UCSD-AML1 (cell line): ENCODE results near the gene ELL.

Experiments
- DNase-seq: peaks from one replicate; lab custom pipeline; 2025; ENCODE audit not compliant: unreplicated experiment; lab: John Stamatoyannopoulos, UW

The ELL gene

DNA sequence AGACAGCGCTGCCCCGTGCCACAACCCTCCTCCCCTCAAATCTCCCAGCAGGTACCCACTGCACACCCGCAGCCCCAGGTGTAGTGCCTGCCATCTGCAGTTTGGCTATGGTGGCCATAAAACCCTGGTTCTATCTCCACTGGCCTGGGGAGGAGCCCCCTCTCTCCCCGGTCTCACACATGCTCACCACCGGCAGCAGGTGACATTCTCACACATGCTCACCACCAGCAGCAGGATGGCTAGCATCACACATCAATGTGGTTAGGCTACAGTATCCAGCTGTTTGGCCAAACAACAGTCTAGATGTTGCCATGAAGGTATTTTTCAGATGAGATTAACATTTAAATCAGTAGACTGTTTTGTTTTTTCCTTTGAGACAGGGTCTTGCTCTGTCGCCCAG, 31.1 kb downstream of the ELL start:
- no peak for DNase-seq

DNA sequence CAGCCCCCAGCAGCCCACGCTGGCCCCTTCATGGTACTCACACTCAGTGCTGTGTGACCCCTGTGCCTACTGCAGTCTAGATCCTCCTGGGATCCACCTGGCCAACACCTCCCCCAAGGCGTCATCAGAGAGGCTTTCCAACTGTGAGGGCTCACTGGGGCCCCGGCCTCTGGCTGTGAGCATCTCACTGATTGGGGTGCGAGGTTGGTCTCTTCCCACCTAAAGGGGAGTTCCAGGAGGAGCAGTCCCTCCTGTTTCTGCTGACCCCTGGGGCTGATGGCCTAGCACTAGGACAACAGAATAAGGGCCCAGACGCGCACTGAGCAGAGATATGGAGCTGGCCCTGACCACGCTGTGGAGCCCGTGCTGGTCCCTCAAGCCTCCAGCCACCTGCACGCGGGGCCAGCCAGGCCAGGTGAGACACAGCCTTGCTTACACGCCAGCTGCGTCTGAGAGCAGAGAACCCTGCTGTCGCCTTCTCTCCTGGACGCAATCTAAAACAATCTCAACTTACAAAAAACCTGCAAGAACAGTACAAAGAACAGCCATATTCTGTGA, 32.2 kb downstream of the ELL start:
- DNase-seq, result no peak

DNA sequence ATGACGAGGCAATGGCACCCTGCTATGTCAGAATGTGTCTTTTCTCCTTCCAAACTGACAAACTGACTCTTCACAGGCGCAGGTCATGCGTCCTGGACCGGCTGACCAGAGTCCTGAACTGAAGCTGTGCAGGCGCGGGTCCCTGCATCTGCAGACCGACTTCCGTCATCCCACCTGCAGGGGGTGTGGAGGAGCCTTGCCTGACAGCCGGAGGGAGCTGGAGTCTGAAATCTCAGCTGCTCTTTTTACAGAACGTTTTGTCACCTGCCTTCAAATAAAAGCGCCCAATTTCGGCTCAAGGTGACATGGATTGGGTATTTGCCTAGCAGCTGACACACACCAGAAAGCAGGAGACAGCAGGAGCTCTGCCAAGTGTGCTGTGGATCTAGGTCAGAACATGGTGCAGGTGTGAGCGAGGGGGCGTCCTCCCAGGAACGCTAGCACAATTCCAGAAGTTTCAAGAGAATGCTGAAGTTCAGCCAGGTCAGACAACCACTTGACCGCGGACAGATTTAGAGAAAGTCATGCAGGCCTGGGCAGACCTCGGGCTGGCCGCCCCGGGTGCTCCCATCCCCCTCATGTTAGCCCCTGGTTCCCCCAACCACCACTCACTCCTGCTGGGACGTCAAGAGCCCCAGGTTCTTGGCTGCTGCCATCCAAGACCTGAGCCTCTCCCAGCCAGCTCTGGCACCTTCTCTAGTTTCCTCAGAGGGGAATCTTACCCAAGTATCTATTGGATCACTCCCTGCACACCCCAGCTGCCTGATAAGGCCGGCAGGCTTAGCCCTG, 32.8 kb downstream of the ELL start:
- DNase-seq, result no peak

DNA sequence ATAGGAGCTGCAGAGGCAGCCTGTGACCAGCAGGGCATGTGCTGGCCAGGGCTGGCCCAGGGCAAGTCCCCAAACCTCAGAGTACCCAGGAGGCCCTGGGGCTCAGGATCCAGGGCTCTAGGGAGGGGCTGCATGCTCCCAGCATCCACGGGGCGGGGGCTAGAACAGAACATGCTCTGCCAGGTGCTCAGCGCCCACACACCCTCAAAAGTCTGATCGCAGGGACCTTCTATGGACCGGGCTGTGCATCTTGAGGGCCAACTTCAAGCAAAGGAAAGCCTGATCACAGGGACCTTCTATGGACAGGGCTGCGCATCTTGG, 33.5 kb downstream of the ELL start:
- peak; percentile 18 for DNase-seq

DNA sequence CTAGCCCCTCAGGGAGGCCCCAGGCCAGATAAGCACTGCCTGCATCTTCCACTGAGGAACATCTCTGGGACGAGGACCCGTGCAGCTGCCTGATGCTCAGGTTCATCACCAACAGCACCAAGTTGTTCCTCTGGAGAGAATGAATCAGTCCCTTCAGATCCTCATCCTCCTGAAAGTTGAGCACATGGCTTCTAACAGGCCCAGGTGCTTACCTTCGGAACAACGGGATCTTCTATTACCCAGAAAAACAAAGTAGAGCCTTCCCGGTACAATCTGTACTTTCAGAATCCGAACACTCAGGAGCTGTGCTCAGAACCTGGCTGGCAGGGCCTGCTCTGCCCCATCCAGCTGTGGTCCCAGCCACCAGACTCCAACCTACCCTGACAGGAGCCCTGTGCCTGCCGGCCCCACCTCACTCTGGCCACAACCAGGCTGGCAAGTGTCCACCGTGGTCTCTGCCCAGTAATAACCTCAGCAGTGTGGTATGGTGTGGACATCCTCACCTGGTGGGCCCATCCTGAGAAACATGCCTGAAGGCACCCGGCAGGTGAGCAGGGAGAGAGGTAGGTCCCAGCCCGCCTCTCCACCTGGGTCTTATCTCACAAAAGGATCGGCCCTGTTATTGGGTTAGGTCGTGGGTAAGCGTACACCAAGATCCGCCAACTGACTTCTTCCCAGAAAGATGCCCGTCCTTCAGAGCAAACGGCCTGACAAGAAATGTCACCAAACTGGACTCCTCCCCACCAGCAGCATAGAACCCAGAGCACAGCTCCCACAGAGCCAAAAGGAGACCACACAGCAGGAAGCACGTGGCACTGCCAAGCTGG, 34.1 kb downstream of the ELL start:
- no peak for DNase-seq

DNA sequence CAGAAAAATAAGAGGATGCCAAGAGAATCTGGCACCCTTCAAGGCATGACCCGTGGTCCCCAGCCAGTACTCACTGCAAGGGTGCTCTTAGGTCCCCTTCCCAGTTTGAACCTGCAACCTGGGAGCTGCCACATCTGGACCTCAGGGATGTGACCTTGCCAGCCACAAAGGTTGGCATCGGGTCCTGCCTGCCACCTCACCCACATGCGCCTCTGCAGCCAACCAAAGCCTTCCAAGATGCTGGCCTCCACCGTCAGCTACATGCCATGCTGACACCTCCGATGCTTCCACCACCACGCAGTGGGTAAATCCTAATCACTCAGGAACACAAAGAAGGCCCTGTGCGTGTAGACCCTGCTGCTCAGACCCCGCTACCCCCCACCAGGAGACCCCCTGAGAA, 35.1 kb downstream of the ELL start:
- no peak for DNase-seq

DNA sequence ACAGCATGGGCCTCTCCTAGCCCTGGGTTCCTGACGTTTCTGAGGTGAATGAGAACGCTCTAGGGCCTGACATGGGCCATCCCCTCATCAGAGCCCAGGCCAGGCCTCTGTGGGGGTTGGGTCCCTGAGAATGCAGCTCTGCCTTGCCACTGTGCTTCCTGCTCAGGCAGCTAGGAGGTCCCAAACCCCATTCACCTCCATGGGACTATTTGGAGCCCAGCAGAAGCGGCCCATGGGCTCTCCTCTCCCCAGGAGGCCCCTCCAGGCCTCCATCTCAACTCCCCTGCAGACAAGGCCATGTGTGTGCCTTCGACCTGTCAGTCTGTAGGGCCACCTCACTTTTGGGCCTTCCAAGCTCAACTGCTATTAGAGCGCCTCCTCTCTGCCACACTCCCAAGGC, 36.9 kb downstream of the ELL start:
- DNase-seq, result no peak

DNA sequence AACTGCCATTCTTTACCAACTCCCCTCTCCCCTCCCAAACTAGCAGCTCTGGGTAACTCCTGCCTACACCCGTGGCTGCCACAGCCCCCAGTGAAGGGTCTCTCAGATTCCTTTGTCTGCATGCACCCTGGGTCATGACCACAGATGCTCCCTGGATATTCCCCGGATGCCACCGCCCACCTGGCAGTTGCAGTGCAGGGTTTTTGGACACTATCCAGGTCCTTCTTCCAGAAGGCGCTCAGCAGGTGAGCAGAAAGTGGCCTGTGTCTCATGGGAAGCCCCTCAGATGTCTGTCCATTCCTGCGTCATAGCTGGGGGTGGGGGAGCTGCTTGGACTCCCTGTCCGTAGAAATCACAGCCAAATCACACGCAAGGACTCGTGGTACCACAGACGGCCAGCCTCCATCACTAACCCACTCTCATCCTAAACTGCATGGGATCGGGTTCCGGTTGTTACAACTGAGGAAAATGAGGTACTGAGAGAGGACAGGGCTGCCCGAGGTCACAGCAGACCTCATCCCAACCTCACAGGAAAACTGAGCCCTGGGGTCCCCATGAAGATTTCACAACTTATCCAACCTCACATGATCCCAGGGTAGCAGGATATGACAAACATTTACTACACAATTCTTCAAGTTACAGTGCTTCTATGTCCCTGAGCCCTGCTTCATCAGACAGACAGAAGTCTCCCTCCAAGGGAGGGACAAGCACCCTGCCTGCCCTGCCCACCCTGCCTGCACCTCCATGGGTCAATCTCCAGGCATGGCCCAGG, 38.6 kb downstream of the ELL start:
- no peak for DNase-seq

DNA sequence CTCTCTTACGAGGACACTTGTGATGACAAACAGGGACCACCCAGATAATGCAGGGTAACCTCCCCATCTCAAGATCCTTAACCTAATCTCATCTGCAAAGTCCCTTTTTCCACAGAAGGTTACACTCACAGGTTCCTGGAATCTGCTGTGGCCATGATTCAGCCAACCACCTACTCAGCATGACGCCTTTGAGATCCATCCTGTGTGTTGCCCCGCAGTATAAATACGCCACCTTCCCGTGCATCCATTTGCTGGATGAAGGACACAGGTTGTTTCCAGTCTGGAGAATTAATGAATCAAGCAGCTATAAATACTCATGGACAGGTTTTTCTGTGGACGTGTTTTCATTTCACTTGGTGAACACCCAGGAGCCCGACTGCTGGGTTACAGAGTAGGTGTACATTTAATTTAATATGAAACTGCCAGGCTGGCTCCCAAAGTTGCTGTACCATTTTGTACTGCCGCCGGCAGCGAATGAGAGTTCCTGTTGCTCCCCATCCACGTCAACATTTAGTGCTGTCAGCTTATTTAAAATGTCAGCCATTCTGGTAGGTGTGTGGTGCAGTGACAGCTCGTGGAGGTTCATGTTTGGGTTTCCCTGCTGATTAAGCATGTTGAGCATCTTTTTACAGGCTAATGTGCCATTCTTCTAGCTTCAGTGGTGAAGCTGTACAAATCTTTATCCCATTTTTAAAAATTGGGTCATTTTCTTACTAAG, 40.2 kb downstream of the ELL start:
- DNase-seq, result no peak

DNA sequence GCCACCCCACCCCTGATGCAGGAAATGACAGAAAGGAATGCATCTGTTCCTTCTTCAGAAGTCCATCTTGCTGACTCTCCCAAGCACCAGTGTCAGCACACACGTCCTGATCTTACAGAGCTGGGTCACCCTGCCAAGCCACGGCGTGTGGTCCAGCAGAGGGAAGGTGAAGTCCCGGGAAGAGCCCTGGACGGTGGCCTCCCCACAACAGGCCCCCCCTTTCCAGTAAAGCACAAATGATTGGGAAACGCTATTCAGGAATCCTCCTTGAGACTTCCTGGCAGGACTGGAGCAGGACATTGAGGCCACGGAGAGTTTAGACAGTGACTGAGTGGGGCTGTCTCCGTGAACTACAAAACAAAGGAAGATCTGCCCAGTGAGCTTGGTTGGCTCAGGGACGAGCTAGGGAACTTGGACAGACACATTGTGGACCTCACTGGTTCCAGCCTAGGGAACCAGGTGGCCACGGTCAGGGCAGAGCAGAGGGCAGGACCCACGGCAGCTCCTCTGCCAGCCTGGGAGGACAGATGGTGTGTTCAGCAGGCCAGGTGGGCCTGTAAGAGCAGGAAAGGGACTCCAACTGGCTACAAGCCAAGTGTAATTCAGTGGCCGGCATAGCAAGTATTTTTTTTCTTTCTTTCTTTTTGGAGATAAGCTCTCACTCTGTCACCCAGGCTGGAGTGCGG, 41.7 kb downstream of the ELL start:
- no peak for DNase-seq

DNA sequence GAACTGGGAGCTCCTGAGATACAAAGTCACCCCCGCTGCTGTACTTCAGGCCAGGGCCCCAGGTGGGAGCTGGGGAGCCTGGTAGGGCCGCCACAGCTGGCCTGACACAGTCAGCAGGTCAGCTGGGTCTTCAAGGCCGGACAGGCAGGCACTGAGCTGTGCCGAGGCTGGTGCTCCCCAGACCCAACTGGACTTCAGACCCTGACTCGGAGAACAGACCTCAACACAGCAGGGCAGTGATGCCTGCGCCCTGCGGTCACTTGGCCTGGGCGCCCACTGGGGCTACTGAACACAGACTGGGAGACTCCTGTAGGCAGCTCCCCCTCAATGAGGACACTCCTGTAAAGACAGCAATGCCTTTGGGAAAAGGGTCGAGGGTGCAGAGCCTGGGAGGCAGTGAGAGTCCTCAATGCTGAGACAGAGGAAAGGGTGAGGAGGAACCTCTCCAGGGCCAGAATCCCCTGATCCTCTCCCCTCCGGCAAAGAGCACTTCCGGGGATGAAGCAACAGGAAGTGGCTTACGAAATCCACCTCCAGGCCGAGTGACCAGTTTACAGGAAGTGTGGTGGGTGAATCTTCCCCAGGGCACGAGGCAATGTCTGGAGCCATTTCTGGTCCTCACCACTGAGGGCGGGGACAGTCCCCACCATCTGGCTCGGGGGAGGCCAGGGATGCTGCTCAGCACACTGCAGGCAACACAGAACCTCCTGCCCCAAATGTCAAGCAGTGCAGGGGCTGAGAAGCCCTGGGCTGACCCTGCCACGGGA, 43.1 kb downstream of the ELL start:
- DNase-seq, result peak; percentile 71

DNA sequence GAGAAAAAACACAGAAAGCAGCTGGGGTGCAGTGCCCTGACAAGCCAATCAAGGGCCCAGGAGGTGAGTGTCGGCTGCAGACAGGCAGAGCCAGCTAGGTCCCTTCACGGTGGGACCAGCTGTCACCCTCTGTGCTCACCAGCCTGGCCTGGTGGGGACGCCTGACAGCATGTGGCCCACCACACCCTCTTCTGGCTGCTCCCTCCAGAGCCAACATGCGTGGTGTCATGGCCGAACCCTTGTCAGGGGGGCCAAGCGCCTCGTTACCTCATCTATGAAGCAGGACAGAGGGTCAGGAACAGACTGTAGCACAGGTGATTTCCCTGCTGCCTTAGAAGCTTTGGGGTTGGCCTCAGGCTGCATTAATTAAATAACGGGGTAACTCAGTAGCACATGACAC, 43.9 kb downstream of the ELL start:
- DNase-seq, result no peak

DNA sequence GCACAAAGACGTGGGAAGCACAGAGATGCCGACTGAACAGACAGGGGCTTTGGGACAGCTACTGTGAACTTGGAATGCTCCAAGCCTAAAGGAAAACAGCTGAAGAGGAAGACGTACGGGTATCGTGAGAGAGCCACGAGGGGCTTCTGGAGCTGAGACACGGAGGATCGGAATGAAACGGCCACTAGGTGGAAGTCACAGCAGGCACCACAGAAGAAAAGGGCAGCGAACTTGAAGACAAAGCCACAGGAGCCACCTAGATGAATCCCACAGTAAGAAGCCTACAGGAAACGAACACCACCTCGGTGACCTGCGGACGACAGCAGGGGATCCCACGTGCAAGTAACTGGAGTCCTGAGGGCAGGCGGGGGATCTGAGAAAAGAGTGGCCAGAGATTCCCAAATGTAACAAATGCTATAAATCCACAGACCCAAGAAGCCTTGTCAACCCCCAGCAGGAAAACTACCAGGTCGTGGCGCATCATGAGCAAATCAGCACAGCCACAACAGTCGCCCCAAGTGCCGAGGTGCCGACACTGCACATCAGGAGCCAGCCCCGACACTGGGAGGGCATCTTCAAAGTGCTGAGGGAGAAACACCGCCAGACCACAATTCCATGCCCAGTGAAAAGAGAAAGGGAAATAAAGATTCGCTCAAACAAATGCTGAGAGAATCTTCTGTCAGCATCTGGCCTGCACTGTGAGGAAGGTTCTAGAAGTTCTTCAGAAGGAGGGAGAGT, 44.7 kb downstream of the ELL start:
- DNase-seq, result no peak

DNA sequence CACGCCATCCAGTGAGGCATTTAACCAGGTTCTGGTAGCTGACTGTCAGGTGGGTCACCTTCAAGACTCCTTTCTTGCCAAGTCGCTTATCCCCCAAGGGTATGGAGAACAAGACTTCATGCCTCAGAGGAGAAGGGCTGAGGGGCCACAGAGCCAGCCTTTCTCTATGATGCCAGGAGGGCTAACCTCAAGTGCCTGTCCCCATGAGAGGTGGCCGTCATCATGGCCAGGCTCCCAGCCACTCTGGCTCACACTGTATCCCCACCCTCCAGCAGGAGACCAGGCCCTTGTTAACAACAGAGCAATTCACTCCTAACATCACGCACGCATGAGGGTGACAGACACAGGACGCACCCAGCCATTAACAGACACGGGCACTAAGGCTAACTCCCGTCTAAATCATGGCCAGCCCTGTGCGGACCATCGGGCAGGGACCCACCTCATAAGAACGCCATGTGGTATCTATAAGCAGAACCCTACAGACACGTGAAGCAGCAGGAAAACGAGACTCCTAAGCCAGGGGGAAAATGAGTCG, 45.3 kb downstream of the ELL start:
- no peak for DNase-seq

DNA sequence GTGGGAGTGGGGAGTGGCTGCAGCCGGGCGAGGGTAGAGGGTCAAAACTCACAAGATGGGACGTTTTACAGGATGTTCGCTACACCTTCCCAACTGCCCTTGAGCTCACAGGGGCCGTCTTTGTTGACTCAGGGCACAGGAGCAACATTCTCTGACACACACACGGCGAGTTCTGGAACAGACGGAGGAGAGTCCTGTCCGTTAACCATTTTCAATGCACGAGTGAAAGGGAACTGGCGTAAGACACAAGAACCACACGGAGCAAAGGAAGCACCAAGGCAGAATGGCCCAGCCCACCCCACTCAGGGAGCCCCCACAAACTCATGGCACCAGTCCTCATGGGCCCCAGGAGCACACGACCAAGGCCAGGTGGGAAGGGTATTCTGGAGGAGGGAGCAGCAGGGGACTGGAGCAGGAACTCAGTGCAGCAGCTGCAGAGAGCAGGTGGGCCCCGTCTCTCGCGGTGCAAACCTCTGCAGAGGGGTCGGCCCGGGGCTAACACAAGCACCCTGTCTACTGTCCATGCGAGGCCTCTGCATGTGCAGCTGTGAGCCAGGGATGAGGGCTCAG, 46.0 kb downstream of the ELL start:
- DNase-seq, result no peak

DNA sequence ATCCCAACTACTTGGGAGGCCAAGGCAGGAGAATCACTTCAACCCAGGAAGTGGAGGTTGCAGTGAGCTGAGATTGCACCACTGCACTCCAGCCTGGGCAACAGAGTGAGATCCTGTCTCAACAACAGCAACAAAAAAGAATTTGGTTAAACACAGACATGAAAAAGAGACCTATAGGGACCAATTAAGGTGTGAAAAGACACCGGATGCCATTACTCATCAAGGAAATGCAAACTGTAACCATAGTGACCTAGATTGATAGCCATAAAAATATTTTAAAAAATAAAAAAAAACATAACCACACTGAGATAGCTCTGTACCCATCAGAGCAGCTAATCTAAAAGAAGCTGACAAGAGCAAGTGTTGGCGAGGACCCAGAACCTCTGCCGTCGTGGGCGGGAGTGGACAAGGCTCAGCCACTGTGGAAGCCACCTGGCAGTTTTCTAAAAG, 46.8 kb downstream of the ELL start:
- DNase-seq, result no peak

DNA sequence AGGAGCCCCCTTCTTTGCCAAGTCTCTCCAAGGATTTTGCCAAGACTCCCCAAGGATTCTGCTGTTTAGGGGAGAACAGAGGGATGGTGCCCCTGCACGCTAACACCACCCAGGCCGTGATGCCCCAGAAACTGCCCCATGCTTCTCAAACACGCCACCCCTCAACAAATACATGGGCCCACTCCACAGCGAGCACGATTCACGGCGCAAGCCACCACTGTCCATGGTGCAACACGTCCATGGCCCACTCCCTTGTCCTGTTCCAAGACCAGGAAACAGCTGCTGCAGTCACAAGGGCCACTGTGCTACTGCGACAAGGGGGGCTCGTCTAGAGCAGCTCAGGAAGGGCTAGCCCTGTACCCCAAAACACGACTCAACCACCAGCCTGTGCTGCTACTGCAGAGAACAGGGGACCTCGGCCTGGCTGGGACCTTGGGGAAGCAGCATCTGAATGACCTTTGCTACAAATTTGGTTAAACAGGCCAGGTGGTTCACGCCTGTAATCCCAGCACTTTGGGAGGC, 47.4 kb downstream of the ELL start:
- DNase-seq, result no peak

DNA sequence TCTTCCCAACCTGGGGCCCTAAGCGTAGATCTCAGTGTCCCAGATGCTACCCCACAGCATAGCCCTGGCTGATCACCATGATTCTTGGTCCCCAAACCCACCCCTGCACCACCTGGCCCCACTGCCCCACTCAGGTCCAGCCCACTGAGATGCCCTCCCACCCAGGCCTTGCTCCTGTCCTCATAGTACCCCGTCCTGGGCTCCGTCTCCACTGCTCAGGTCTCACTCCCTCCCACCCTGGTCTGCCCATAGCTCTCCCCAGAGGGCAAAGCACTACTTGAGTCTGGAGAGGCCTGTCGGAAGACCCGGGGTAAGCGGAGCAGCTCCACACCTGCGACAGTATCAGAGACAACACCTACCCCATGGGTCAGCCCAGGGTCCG, 48.2 kb downstream of the ELL start:
- DNase-seq, result no peak
